Activated T-cell treated with anti-CD3 and anti-CD28 coated beads, Interleukin-2, amount 50 U/mL, for 24 hours (primary cell): Measurements from ENCODE around the gene HTATSF1.

Source experiments
- DNase-seq: peaks from one replicate; pipeline ENCODE4 v3.0.0-alpha.2; 2020
- H3K27ac Mint-ChIP-seq: 2 replicates; pipeline ENCODE4 v1.8.0; 2020; ENCODE audit warnings: mild to moderate bottlenecking, mixed read lengths
- H3K27me3 Mint-ChIP-seq: 2 replicates; pipeline ENCODE4 v1.8.0; 2020; ENCODE audit warnings: mixed read lengths
- H3K36me3 Mint-ChIP-seq: 2 replicates; pipeline ENCODE4 v1.8.0; 2020; ENCODE audit warnings: low read depth, mixed read lengths
- H3K4me1 Mint-ChIP-seq: 2 replicates; pipeline ENCODE4 v1.8.0; 2020; ENCODE audit warnings: low read depth, mixed read lengths
- H3K4me3 Mint-ChIP-seq: 2 replicates; pipeline ENCODE4 v1.8.0; 2020; ENCODE audit warnings: mild to moderate bottlenecking, moderate library complexity, mixed read lengths
- H3K9me3 Mint-ChIP-seq: 2 replicates; pipeline ENCODE4 v1.8.0; 2020; ENCODE audit warnings: mixed read lengths

HTATSF1 gene

GRCh38 chrX:136477026-136477425 is 20.4 kb upstream of the HTATSF1 start:
- no peak overlapping the region for H3K27ac Mint-ChIP-seq
- H3K36me3 Mint-ChIP-seq, result no peaks in the 10 kb centered on the region
- no peak overlapping the region for H3K4me3 Mint-ChIP-seq
- peaks cover 27% of the 10 kb centered on the region for H3K27me3 Mint-ChIP-seq
- no peaks in the 10 kb centered on the region for H3K4me1 Mint-ChIP-seq
- no peak for DNase-seq
- H3K9me3 Mint-ChIP-seq, result no peaks in the 10 kb centered on the region

- no peak overlapping the region for H3K27ac Mint-ChIP-seq
- H3K9me3 Mint-ChIP-seq, result no peaks in the 10 kb centered on the region
- H3K27me3 Mint-ChIP-seq, result peaks cover 41% of the 10 kb centered on the region
- no peaks in the 10 kb centered on the region for H3K4me1 Mint-ChIP-seq
- DNase-seq, result no peak
- H3K4me3 Mint-ChIP-seq, result no peak overlapping the region
- no peaks in the 10 kb centered on the region for H3K36me3 Mint-ChIP-seq
Measured at GRCh38 chrX:136480383-136480782, 17.0 kb upstream of the HTATSF1 start.

- H3K4me1 Mint-ChIP-seq, result no peaks in the 10 kb centered on the region
- no peak within 1 kb of the TSS for H3K27ac Mint-ChIP-seq
- H3K4me3 Mint-ChIP-seq, result no peak within 1 kb of the TSS
- no peaks in the 10 kb centered on the region for H3K9me3 Mint-ChIP-seq
- peaks cover 81% of the 10 kb centered on the region for H3K27me3 Mint-ChIP-seq
- no peak for DNase-seq
- no peaks in the 10 kb centered on the region for H3K36me3 Mint-ChIP-seq
Measured at GRCh38 chrX:136487647-136488046, 9.7 kb upstream of the HTATSF1 start, which contains the start of gene BRS3. Gene BRS3, plus strand, starts transcription at chrX:136487947. Its CDS starts 168 bp downstream, at chrX:136488115.

- no peak overlapping the region for H3K27ac Mint-ChIP-seq
- peaks cover 73% of the 10 kb centered on the region for H3K27me3 Mint-ChIP-seq
- H3K4me3 Mint-ChIP-seq, result no peak overlapping the region
- no peaks in the 10 kb centered on the region for H3K36me3 Mint-ChIP-seq
- no peak for DNase-seq
- no peaks in the 10 kb centered on the region for H3K4me1 Mint-ChIP-seq
- H3K9me3 Mint-ChIP-seq, result no peaks in the 10 kb centered on the region
Measured at GRCh38 chrX:136488706-136489105, 8.7 kb upstream of the HTATSF1 start.

GRCh38 chrX:136491832-136492231 is 5.6 kb upstream of the HTATSF1 start:
- H3K9me3 Mint-ChIP-seq, result no peaks in the 10 kb centered on the region
- no peaks in the 10 kb centered on the region for H3K36me3 Mint-ChIP-seq
- peaks cover 52% of the 10 kb centered on the region for H3K27me3 Mint-ChIP-seq
- DNase-seq, result no peak
- no peak overlapping the region for H3K27ac Mint-ChIP-seq
- H3K4me3 Mint-ChIP-seq, result no peak overlapping the region
- peaks cover 3% of the 10 kb centered on the region for H3K4me1 Mint-ChIP-seq

- H3K36me3 Mint-ChIP-seq, result peaks cover 2% of the 10 kb centered on the region
- H3K4me3 Mint-ChIP-seq, result no peak overlapping the region
- DNase-seq, result no peak
- peaks cover 3% of the 10 kb centered on the region for H3K4me1 Mint-ChIP-seq
- H3K27me3 Mint-ChIP-seq, result peaks cover 45% of the 10 kb centered on the region
- no peaks in the 10 kb centered on the region for H3K9me3 Mint-ChIP-seq
- no peak overlapping the region for H3K27ac Mint-ChIP-seq
Measured at GRCh38 chrX:136493011-136493410, 4.4 kb upstream of the HTATSF1 start.

GRCh38 chrX:136495043-136495442 is 2.3 kb upstream of the HTATSF1 start:
- no peak overlapping the region for H3K27ac Mint-ChIP-seq
- peaks cover 27% of the 10 kb centered on the region for H3K27me3 Mint-ChIP-seq
- no peak overlapping the region for H3K4me3 Mint-ChIP-seq

GRCh38 chrX:136496186-136496763 is 1.1 kb upstream of the HTATSF1 start:
- H3K27ac Mint-ChIP-seq, result peak overlapping the region; percentile 95
- H3K36me3 Mint-ChIP-seq, result peaks cover 18% of the 10 kb centered on the region
- no peaks in the 10 kb centered on the region for H3K9me3 Mint-ChIP-seq
- DNase-seq, result no peak
- H3K4me3 Mint-ChIP-seq, result peak overlapping the region; percentile 87
- H3K4me1 Mint-ChIP-seq, result peaks cover 13% of the 10 kb centered on the region
- H3K27me3 Mint-ChIP-seq, result peaks cover 15% of the 10 kb centered on the region

More at GRCh38 chrX:136495043-136495442, 2.3 kb upstream of the HTATSF1 start:
- H3K4me1 Mint-ChIP-seq, result peaks cover 13% of the 10 kb centered on the region
- DNase-seq, result no peak
- H3K9me3 Mint-ChIP-seq, result no peaks in the 10 kb centered on the region
- H3K36me3 Mint-ChIP-seq, result peaks cover 6% of the 10 kb centered on the region

GRCh38 chrX:136496764-136497555 is 432 bp upstream of the HTATSF1 start:
- DNase-seq, result peak; percentile 87
- Mint-ChIP-seq H3K4me1 (peaks cover 13% of the 10 kb centered on the region), H3K9me3 (no peaks in the 10 kb centered on the region), H3K4me3 (peak overlapping the region; percentile 87), H3K27me3 (peaks cover 10% of the 10 kb centered on the region), H3K36me3 (peaks cover 19% of the 10 kb centered on the region), H3K27ac (peak overlapping the region; percentile 95)

GRCh38 chrX:136519069-136519468 is 21.7 kb downstream of the HTATSF1 start:
- no peak overlapping the region for H3K4me3 Mint-ChIP-seq
- peaks cover 11% of the 10 kb centered on the region for H3K27me3 Mint-ChIP-seq
- peaks cover 5% of the 10 kb centered on the region for H3K4me1 Mint-ChIP-seq
- no peaks in the 10 kb centered on the region for H3K9me3 Mint-ChIP-seq
- H3K27ac Mint-ChIP-seq, result no peak overlapping the region
- DNase-seq, result no peak
- H3K36me3 Mint-ChIP-seq, result no peaks in the 10 kb centered on the region

- Mint-ChIP-seq H3K27ac (no peak overlapping the region), H3K36me3 (no peaks in the 10 kb centered on the region), H3K4me3 (no peak overlapping the region), H3K27me3 (peaks cover 5% of the 10 kb centered on the region), H3K4me1 (peaks cover 5% of the 10 kb centered on the region), H3K9me3 (no peaks in the 10 kb centered on the region)
- DNase-seq, result no peak
Measured at GRCh38 chrX:136523770-136524169, 26.4 kb downstream of the HTATSF1 start.

- H3K27ac Mint-ChIP-seq, result no peak overlapping the region
- H3K9me3 Mint-ChIP-seq, result no peaks in the 10 kb centered on the region
- no peak overlapping the region for H3K4me3 Mint-ChIP-seq
- H3K36me3 Mint-ChIP-seq, result no peaks in the 10 kb centered on the region
- H3K27me3 Mint-ChIP-seq, result peaks cover 8% of the 10 kb centered on the region
- peaks cover 5% of the 10 kb centered on the region for H3K4me1 Mint-ChIP-seq
- DNase-seq, result no peak
Measured at GRCh38 chrX:136525738-136526606, 28.6 kb downstream of the HTATSF1 start.

GRCh38 chrX:136528645-136529315 is 31.4 kb downstream of the HTATSF1 start:
- H3K4me1 Mint-ChIP-seq, result no peaks in the 10 kb centered on the region
- H3K9me3 Mint-ChIP-seq, result no peaks in the 10 kb centered on the region
- no peaks in the 10 kb centered on the region for H3K36me3 Mint-ChIP-seq
- H3K27ac Mint-ChIP-seq, result no peak overlapping the region
- DNase-seq, result no peak
- peaks cover 19% of the 10 kb centered on the region for H3K27me3 Mint-ChIP-seq
- no peak overlapping the region for H3K4me3 Mint-ChIP-seq

- no peak for DNase-seq
- H3K36me3 Mint-ChIP-seq, result no peaks in the 10 kb centered on the region
- no peak overlapping the region for H3K27ac Mint-ChIP-seq
- H3K4me1 Mint-ChIP-seq, result no peaks in the 10 kb centered on the region
- H3K9me3 Mint-ChIP-seq, result no peaks in the 10 kb centered on the region
- H3K4me3 Mint-ChIP-seq, result no peak overlapping the region
- H3K27me3 Mint-ChIP-seq, result peaks cover 24% of the 10 kb centered on the region
Measured at GRCh38 chrX:136529795-136530194, 32.4 kb downstream of the HTATSF1 start.
